GM23338 (cell line): ENCODE measurements around the gene TRAPPC12.

Source experiments
- CREB1 ChIP-seq: fragments of 250-450 bp; sonication (Bioruptor Pico); IDR thresholded peaks from 2 replicates; pipeline ENCODE4 v1.5.0; 2020; ENCODE audit warnings: low read depth, mild to moderate bottlenecking, moderate library complexity
- CTCF ChIP-seq, 2 experiments: fragments of 200-600 bp in 1 of 2; sonication (generic) in 1 of 2; conservative IDR thresholded peaks; 2 replicates each; pipeline versions ENCODE4 v1.5.1 to v1.6.1; 2016 to 2017; ENCODE audit warnings: antibody characterized with exemption in 2 of 2, low read depth in 2 of 2, mild to moderate bottlenecking in 2 of 2, moderate library complexity in 1 of 2
- EZH2 ChIP-seq: fragments of 200-600 bp; sonication (generic); IDR thresholded peaks from one replicate; pipeline ENCODE4 v1.8.0; 2017; ENCODE audit warnings: antibody characterized with exemption, mild to moderate bottlenecking, low read depth; ENCODE audit not compliant: unreplicated experiment
- EZH2phosphoT487 ChIP-seq: fragments of 200-600 bp; sonication (generic); IDR thresholded peaks from one replicate; pipeline ENCODE4 v1.8.1; 2018; ENCODE audit warnings: antibody characterized with exemption; ENCODE audit not compliant: unreplicated experiment
- JUNB ChIP-seq: IDR thresholded peaks from one replicate; pipeline ENCODE4 v1.6.1; 2016; ENCODE audit warnings: antibody characterized with exemption; ENCODE audit not compliant: unreplicated experiment
- POLR2AphosphoS5 ChIP-seq: IDR thresholded peaks from 2 replicates; pipeline ENCODE4 v1.6.1; 2016; ENCODE audit warnings: antibody characterized with exemption, low read depth
- REST ChIP-seq: IDR thresholded peaks from one replicate; pipeline ENCODE4 v1.6.1; 2018; ENCODE audit warnings: antibody characterized with exemption; ENCODE audit not compliant: unreplicated experiment
- STAT1 ChIP-seq: IDR thresholded peaks from one replicate; pipeline ENCODE4 v1.6.1; 2016; ENCODE audit warnings: antibody characterized with exemption; ENCODE audit not compliant: unreplicated experiment
- ZNF114 ChIP-seq: fragments of 250-450 bp; sonication (Bioruptor Pico); IDR thresholded peaks from 2 replicates; pipeline ENCODE4 v1.5.0; 2020; ENCODE audit warnings: mild to moderate bottlenecking, moderate library complexity

DNA sequence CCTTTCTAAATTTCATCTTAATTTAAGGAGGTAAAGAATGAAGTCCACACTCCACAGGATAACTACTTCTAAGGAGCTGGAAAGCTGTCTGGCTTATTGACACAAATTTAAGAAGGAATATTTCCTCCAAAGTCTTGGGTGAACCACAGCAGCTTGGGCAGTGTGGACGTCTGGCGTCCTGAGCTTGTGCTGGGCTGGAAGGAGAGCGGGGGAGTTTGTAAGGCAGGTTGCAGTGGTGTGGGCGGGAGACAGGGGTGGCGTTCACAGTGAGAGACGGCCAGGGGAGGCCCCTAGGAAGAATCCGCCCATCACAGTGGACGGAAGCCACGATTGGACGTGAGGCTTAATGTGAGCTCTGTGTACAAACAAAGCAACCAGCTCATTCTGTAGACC lies 114.1 kb downstream of the TRAPPC12 start:
- TF ChIP-seq POLR2AphosphoS5 (no peak), ZNF114 (CRISPR knock-in tag) (no peak), EZH2 (no peak), CTCF (conservative IDR thresholded peaks at IDR 0.05; ENCODE audit: low read depth in 2 of 2) (no peak), CREB1 (no peak), REST (no peak), EZH2phosphoT487 (no peak), JUNB (no peak), STAT1 (no peak)
